Measurements from ENCODE around the gene CXCL13.

GRCh38 chr4:77625485-77625884 is 19.9 kb downstream of the CXCL13 start:
- TF ChIP-seq CTCF (IDR thresholded peaks at IDR 0.05): no peak
- no peak for TF ChIP-seq POLR2A (IDR thresholded peaks at IDR 0.05)
- TF ChIP-seq POLR2AphosphoS5 (IDR thresholded peaks at IDR 0.05): no peak
- TF ChIP-seq EP300 (IDR thresholded peaks at IDR 0.05; ENCODE audit: low read depth): no peak

All from transverse colon (tissue), 4 donors.